NCI-H2107 (cell line): ENCODE results near the gene GAPVD1.
"Not testable (repeated sequence)": the region's sequence is repeated elsewhere in the genome, so short reads cannot be mapped to it uniquely, and the experiment has no call there.

Experiments used
- DNase-seq: peaks from one replicate; lab custom pipeline; 2025; lab: John Stamatoyannopoulos, UW

The GAPVD1 gene

GRCh38 chr9:125246261-125246667 lies 15.4 kb upstream of the GAPVD1 start:
- DNase-seq, result no peak

DNA sequence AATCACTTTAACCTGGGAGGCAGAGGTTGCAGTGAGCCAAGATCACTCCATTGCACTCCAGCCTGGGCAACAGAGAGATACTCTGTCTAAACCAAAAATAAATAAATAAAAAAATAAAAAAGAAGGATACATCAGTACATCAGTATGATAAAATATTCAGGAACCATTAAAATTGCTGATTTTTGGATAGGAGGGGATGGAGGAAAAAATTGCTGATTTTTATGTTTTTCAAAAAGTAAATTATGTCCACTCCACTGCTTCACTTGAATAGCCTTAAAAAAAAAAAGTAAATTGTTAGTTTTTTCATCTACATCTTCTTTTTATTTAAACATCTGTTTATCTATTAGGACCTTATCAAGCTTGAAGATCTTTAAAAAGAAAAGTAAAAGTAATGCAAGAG lies 7.4 kb upstream of the GAPVD1 start:
- DNase-seq, result no peak

DNA sequence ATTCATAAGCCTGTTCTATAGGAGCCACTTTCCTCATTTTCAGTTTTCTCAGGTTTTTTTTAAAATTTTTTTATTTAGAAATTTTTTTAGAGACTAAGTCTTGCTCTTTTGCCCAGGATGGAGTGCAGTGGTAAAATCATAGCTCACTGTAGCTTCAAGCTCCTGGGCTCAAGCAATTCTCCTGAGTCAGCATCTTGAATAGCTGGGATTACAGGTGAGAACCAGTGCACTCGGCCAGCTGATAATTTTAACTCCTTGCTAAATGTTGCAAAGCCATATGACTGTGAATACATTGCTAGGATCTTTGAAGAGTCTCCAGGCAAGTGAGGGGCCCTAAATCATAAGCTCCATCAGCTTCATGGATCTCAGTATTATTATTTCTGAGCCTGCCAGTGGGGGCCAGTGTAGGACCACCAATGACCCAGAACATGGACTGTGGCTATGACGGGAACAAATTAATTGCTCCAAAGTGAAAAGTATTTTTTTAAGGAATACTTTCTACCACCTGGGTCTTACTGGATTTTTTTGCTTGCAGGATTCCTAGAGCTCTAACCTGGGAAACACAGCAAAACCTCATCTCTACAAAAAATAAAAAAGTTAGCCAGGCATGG lies 5.7 kb upstream of the GAPVD1 start:
- no peak for DNase-seq

- DNase-seq, result no peak
These were observed 3.4 kb upstream of the GAPVD1 start for GRCh38 chr9:125258160-125258785.

DNA sequence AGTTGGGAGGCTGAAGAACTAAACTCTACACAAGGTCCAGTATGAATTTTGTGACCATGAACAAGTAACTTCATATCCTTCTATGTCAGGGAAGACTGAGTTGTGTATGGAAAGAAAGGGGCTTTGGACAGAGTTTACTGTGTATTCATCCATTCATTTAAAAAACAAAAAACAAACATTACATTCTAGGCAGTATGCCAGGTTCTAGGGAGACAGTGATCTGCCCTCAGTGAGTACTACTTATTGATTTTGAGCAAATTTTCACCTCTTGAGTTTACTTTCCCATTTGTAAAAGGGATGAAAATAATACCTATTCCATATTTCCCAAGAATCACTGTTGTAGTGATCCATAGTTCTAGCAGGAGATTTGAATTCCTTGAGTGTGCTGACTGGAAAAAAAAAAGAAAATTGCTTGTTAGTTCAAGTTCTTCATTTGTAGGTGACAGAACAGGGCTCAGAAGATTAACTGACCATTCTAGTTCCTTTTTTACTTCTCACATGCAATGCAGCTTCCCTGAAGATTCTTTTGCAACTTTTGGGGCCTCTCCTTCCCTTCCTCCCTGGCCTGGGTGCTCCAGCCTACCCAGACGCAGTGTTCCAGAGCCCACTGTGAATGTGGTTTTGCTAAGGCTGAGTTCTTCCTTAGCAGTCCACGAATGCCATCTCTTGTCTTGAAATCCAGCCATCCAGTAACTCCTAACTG lies 2.6 kb upstream of the GAPVD1 start:
- DNase-seq, result no peak

DNA sequence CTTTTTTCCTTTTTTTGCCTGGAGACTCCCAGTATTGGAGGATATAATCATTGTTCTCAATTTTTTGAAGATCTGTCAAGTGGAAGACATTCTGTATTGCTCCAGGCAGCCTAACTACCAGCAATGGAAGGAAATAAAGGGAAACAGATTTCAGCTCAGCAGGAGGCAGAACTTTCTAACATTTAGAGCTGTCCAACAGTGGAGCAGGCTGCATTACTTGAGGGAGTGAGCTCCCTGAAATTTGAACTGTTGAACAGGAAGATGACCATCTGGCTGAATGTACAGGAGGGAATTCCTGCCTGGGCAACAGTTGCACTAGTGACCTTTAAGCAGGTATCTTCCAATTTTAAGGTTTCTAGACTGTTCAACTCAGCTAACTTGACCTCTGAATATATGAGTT lies 1.1 kb upstream of the GAPVD1 start:
- no peak for DNase-seq

DNA sequence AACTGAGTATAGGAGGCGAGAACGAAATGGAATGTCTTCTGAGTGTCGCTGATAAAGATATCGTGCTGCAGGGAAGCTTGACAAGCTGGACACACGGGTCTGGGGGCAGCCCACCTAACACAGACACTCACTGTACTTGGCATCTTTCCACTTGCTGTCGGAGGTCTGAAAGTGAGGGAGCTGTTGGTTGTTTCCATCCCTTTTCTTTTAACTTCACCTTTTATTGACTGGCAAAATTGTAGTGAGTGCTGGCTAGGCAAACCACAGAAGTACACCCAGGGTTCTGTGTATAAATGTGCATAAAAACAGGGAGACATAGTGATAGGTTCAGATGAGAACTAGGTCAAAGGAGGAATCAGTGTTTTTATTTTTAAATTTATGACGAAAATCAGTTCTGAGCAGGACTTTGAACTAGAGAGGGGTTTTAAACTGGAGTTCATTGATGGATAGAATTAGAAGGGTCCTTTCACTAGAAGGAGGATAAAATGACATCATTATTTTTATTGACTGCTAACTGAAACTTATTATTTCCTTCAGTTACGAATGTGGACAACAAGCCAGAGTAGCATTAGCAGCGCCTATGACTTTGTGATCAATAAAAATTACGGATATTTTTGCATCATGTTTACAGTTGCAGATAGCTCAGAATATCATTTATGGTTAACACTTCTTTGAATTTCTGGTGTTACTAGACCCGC lies 817 bp downstream of the GAPVD1 start:
- no peak for DNase-seq

DNA sequence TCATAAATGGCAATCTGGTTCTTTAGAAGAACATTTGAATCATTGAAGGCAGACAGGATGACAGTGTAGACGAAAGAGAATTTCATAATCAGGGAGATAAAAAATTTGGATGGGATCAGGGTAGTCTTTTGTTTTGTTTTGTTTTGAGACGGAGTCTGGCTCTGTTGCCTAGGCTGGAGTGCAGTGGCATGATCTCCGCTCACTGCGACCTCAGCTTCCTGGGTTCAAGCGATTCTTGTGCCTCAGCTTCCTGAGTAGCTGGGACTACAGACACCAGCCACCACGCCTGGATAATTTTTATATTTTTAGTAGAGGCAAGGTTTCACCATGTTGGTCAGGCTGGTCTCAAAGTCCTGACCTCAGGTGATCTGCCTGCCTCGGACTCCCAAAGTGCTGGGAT lies 2.4 kb downstream of the GAPVD1 start:
- DNase-seq, result not testable (repeated sequence)

DNA sequence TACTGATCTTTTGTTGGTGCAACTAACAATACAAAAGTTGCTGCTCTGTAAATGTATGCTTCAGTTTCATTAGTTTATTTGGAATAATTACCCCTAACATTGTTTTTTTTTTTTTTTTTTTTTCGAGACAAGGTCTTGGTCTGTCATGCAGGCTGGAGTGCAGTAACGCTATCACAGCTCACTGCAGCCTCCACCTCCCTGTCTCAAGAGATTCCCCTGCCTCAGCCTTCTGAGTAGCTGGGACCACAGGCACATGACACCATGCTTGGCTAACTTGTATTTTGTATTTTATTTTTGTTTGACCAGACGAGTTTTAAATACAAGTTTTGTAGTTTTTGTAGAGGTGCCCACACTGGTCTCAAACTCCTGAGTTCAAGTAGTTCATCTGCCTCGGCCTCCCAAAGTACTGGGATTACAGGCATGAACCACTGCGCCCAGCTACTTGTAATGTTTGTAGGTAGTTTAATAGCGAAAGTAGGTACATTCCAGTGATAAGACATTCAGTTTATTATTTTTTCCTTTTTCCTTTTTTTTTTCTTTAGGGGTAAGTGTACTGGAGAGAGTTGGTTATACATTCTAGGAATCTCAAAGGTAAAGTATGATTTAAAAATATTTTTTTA lies 6.9 kb downstream of the GAPVD1 start:
- no peak for DNase-seq

DNA sequence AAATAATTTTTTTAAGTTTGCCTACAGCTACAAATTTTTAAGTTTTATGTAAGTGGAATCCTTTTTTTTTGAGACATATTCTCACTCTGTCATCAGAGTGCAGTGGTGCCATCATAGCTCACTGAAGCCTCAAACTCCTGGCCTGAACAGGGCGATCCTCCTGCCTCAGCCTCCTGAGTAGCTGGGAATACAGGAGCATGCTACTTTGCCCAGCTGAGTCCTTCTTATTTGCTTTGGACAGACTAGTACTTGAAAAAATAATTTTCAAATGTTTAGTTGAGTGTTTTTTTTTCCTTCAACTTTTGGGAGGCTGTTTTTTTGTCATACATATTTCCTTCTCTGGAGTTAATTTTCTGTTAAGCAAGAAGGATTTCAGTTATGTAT lies 7.4 kb downstream of the GAPVD1 start:
- DNase-seq, result no peak

DNA sequence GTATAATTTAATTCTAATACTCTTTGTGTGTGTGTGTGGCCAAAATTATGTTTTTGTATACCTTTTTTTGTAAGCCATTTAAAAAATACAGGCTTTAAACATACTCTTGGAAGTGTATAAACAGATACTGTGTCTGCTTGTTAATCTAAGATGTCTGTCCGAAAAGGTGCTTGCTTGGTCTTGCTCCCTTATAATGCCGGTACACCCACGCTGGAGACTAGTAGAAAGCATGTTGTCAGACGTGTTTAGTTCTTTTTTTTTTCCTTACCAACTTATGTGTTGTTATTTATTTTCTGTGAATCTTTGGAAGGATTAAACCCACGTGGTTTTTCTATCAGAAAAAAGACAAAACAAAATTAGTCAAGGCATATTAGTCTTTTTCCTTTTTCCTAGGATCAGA lies 9.5 kb downstream of the GAPVD1 start:
- DNase-seq, result no peak

DNA sequence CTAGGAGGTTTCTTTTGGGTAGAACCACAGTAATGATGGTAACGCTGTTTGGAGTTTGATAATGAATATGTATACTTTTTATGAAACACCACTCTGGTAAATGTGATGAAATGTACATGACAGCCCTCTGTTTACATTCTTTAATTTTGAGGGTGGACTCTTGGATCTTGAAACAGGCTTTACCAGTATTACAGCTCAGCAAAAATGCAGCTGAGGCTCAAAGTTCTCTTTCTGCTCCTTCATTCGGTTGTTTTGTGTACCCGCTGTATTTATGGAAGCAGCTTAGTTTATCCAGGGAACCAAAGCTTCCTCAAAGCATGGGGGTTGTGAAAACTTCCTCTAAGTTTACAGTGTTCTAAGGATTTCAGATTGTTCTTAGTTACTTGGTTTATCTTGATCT lies 11.1 kb downstream of the GAPVD1 start:
- DNase-seq, result no peak

DNA sequence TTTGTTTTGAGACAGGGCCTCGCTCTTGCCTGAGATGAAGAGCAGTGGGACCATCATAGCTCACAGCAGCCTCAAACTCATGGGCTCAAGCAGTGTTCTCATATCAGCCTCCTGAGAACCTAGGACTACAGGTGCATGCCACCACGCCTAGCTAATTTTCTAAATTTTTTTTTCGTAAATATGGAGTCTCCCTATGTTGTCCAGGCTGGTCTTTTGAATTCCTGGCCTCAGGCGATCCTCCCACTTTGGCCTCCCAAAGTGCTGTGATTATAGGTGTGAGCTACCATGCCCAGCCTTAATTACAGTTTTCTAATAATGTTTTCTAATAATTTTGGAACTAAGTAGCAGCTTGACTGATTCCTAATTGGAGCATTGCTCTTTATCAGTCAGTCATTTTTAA lies 15.1 kb downstream of the GAPVD1 start:
- DNase-seq, result no peak

DNA sequence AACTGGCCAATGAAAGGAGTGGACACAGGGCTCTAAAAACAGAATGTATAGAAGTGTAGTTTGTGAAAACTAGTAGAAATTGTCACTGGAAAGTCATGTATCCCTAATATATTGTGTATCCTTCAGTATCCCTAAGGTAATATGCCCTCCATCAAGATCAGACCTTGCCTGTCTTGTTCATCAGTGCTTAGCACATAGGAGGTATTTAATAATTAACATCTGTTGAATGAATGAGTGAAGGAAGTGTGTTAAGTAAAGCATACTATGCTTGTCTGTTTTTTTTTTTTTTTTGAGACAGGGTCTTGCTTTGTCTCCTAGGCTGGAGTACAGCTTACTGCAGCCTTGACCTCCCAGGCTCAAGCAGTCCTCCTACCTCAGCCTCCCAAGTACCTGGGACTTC lies 15.8 kb downstream of the GAPVD1 start:
- DNase-seq, result no peak

GRCh38 chr9:125280945-125281344 lies 19.3 kb downstream of the GAPVD1 start:
- DNase-seq, result no peak

DNA sequence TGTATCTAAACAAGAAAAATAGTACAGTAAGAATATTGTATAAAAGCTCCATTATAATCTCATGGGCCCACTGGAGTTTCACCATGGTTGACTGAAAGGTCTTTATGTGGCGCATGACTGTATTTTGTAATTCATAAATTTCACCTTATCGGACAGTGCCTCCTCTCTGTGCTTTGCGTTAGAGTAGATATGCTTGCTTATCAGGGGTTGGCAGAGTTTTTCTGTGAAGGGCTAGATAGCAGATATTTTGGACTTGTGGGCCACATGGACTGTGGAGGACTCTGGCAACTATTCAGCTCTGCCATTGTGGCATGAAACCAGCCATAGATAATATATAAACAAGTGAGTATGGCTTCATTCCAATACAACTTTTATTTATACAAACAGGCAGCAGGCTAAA lies 23.2 kb downstream of the GAPVD1 start:
- no peak for DNase-seq

DNA sequence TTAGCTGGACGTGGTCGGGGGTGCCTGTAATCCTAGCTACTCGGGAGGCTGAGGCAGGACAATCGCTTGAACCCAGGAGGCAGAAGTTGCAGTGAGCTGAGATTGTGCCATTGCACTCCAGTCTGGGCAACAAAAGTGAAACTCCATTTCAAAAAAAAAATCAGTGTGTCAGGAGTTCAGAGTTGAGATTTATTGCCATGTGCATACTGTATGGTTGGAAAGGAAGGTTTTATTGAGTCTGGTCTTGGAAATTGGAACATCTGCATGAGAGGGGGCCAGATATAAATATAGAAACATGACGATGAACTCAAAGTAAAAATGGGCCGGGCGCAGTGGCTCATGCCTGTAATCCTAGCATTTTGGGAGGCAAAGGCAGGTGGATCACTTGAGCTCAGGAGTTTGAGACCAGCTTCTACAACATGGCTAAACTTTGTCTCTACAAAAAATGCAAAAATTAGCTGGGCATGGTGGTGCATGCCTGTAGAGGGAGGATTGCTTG lies 25.4 kb downstream of the GAPVD1 start:
- not testable (repeated sequence) for DNase-seq

DNA sequence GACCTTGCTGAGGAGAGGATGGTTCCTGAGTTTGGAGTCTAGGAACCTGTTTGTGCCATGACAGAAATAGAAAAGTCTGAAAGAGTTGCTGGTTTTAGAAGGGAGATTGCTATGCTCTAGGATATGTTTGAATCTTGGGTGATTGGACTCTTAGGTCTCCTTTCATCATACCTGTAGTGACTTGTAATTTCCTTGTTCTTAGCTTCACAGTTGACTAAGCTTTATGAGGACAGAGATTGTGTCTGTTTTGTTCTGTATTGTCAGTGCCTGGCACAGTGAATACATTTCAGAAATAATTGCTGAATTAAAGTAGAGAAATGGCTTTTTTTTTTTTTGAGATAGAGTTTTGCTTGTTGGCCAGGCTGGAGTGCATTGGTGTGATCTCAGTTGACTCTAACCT lies 31.5 kb downstream of the GAPVD1 start:
- DNase-seq, result no peak

- DNase-seq, result no peak
These were observed 34.0 kb downstream of the GAPVD1 start for GRCh38 chr9:125295657-125296056.

- DNase-seq, result no peak
These were observed 35.3 kb downstream of the GAPVD1 start for GRCh38 chr9:125296843-125297372.

DNA sequence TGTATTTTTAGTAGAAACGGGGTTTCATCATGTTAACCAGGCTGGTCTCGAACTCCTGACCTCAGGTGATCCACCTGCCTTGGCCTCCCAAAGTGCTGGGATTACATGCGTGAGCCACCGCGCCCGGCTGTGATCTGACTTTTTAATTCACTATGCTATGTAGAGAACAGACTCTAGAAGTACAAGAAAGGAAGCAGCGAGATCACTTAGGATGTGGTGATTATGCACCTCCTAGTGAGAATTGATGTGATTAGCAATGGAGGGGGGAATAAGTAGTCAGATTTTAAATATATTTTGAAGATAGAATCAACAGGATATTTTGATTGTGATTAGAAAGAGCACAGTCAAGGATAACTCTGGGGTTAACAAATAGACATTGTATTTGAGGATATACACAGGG lies 36.3 kb downstream of the GAPVD1 start:
- no peak for DNase-seq

- DNase-seq, result no peak
These were observed 40.6 kb downstream of the GAPVD1 start for GRCh38 chr9:125302241-125302640.
